OCI-LY7 (cell line): Measurements from ENCODE around the gene ARHGEF18.

ENCODE experiments used
- CTCF ChIP-seq: fragments of 200-600 bp; sonication (generic); conservative IDR thresholded peaks from 2 replicates; pipeline ENCODE4 v1.5.1; 2014; ENCODE audit warnings: mild to moderate bottlenecking, antibody characterized with exemption, low read length, moderate library complexity, mixed read lengths
- EZH2phosphoT487 ChIP-seq: fragments of 200-600 bp; sonication (generic); IDR thresholded peaks from 2 replicates; pipeline ENCODE4 v1.6.1; 2018; ENCODE audit warnings: low read depth, borderline replicate concordance, mild to moderate bottlenecking, mixed run types, antibody characterized with exemption, low read length, moderate library complexity, mixed read lengths

- TF ChIP-seq CTCF (no peak), EZH2phosphoT487 (no peak)
These were observed 45.4 kb downstream of the ARHGEF18 start for GRCh38 chr19:7393939-7394730.
